ENCODE results near the gene GALNS. TPM values are rescaled to one million over a fixed set of nuclear protein-coding genes. Genes with fewer than 3 reads are reported as not detected.

The GALNS gene
- total and polyA plus RNA-seq, 2 of the 13 experiments (the other 11 are each of a cell fraction or from before 2014, with no cell fraction given), result 9.2 to 9.8 TPM

GRCh38 chr16:88811769-88812512 is 44.8 kb downstream of the GALNS start, which contains the start of gene APRT (continued):
- TF ChIP-seq KLF13 (CRISPR knock-in tag; IDR thresholded peaks at IDR 0.05) (no peak), ZNF362 (CRISPR knock-in tag; IDR thresholded peaks at IDR 0.05; ENCODE audit: borderline replicate concordance) (0 out of 2 replicates have a peak, but pooled peaks have one; percentile 29), ELK4 (CRISPR knock-in tag; IDR thresholded peaks at IDR 0.05; ENCODE audit: borderline replicate concordance) (peak; percentile 74; the same call in 1 of the 2 replicates), NCOA2 (CRISPR knock-in tag; IDR thresholded peaks at IDR 0.05) (0 out of 2 replicates have a peak, but pooled peaks have one; percentile 9), HOXA3 (CRISPR knock-in tag; IDR thresholded peaks at IDR 0.05) (peak; percentile 71), FOXC1 (CRISPR knock-in tag; IDR thresholded peaks at IDR 0.05; ENCODE audit: borderline replicate concordance) (0 out of 2 replicates have a peak, but pooled peaks have one; percentile 23), BCL6 (CRISPR knock-in tag; IDR thresholded peaks at IDR 0.05) (0 out of 2 replicates have a peak, but pooled peaks have one; percentile 3), ZNF3 (CRISPR knock-in tag; IDR thresholded peaks at IDR 0.05) (no peak), SNRNP70 (IDR thresholded peaks at IDR 0.05; ENCODE audit: low read depth, low read length) (no peak), ZNF574 (CRISPR knock-in tag; IDR thresholded peaks at IDR 0.05) (peak; percentile 35; the same call in 1 of the 2 replicates), MTA1 (CRISPR knock-in tag; IDR thresholded peaks at IDR 0.05; ENCODE audit: borderline replicate concordance) (peak; percentile 85; the same call in 1 of the 2 replicates), ZBTB1 (CRISPR knock-in tag; IDR thresholded peaks at IDR 0.05; ENCODE audit: borderline replicate concordance) (no peak), ZNF263 (CRISPR knock-in tag; IDR thresholded peaks at IDR 0.05) (0 out of 2 replicates have a peak, but pooled peaks have one; percentile 25), ZNF839 (CRISPR knock-in tag; IDR thresholded peaks at IDR 0.05; ENCODE audit: borderline replicate concordance) (0 out of 2 replicates have a peak, but pooled peaks have one; percentile 47), ZNF782 (CRISPR knock-in tag; IDR thresholded peaks at IDR 0.05; ENCODE audit: borderline replicate concordance) (peak; percentile 60), ZNF142 (CRISPR knock-in tag; IDR thresholded peaks at IDR 0.05) (peak; percentile 74; the same call in 1 of the 2 replicates), ZNF337 (CRISPR knock-in tag; IDR thresholded peaks at IDR 0.05; ENCODE audit: borderline replicate concordance, low read depth) (peak; percentile 96; the same call in 1 of the 2 replicates), MED13 (CRISPR knock-in tag; IDR thresholded peaks at IDR 0.05) (no peak; the same call in 1 of the 2 replicates)
